Adrenal gland (tissue), 5 donors: ENCODE results near the gene SLC22A14.
"Not testable (repeated sequence)": the region's sequence is repeated elsewhere in the genome, so short reads cannot be mapped to it uniquely, and the experiment has no call there.

Experiments used
- CTCF ChIP-seq, 6 experiments: fragments of 450-650 bp in 4 of 6; fragments of 200-600 bp in 2 of 6; sonication (generic) in 1 of 6; IDR thresholded peaks; 1 replicate in 5 of 6; 2 replicates in 1 of 6; pipeline versions ENCODE4 v1.5.1 to v1.8.0; 2016 to 2021; ENCODE audit warnings: antibody characterized with exemption in 6 of 6, mild to moderate bottlenecking in 2 of 6, moderate library complexity in 1 of 6
- POLR2A ChIP-seq, 2 donors: fragments of 450-650 bp; IDR thresholded peaks; one replicate each; pipeline ENCODE4 v1.6.1; 2017; ENCODE audit warnings: antibody characterized with exemption in 2 of 2, mild to moderate bottlenecking in 2 of 2, moderate library complexity in 1 of 2
- donor health status: DM: no; HTN: no; CAD: no.

- TF ChIP-seq CTCF, POLR2A (IDR thresholded peaks at IDR 0.05): not testable (repeated sequence)
Observed at GRCh38 chr3:38242812-38243211, 39.3 kb upstream of the SLC22A14 start.
